Astrocyte (in vitro differentiated cells and primary cell): ENCODE measurements around the gene SHROOM2. TPM values are rescaled to one million over a fixed set of nuclear protein-coding genes. Genes with fewer than 3 reads are reported as not detected.

ENCODE experiments used
- DNase-seq: peaks from one replicate; pipeline ENCODE4 v3.0.0-alpha.2; 2010; ENCODE audit warnings: low read depth
- FAIRE-seq: peaks from 2 replicates; lab custom pipeline; 2011; peaks lifted over from hg19 to GRCh38; lab: Jason Lieb, UNC
- H2AFZ ChIP-seq: 2 replicates; pipeline ENCODE4 v1.6.0; 2012; ENCODE audit warnings: low read depth, low read length, inconsistent platforms
- H3K27ac ChIP-seq: 2 replicates; pipeline ENCODE4 v1.5.1; 2011; ENCODE audit warnings: low read depth, low read length, inconsistent platforms
- H3K27me3 ChIP-seq: 2 replicates; pipeline ENCODE4 v1.6.0; 2011; ENCODE audit warnings: low read length, inconsistent platforms; ENCODE audit not compliant: insufficient read depth
- H3K36me3 ChIP-seq: 2 replicates; pipeline ENCODE4 v1.5.1; 2011; ENCODE audit warnings: low read length, inconsistent platforms; ENCODE audit not compliant: insufficient read depth
- H3K4me1 ChIP-seq: 2 replicates; pipeline ENCODE4 v1.5.1; 2011; ENCODE audit warnings: low read length, inconsistent platforms; ENCODE audit not compliant: insufficient read depth
- H3K4me2 ChIP-seq: 2 replicates; pipeline ENCODE4 v1.6.0; 2012; ENCODE audit warnings: low read length, inconsistent platforms
- H3K4me3 ChIP-seq: 2 replicates; pipeline ENCODE4 v1.5.1; 2011; ENCODE audit warnings: low read depth, mild to moderate bottlenecking, low read length, inconsistent platforms; ENCODE audit not compliant: insufficient read depth
- H3K79me2 ChIP-seq: 2 replicates; pipeline ENCODE4 v1.6.0; 2012; ENCODE audit warnings: mild to moderate bottlenecking, low read length, inconsistent platforms; ENCODE audit not compliant: insufficient read depth
- H3K9ac ChIP-seq: 2 replicates; pipeline ENCODE4 v1.6.0; 2012; ENCODE audit warnings: mild to moderate bottlenecking, low read length, inconsistent platforms
- H3K9me3 ChIP-seq: 2 replicates; pipeline ENCODE4 v1.5.1; 2012; ENCODE audit warnings: low read depth, mild to moderate bottlenecking, low read length, inconsistent platforms; ENCODE audit not compliant: insufficient read depth
- H4K20me1 ChIP-seq: 2 replicates; pipeline ENCODE4 v1.6.0; 2012; ENCODE audit warnings: low read length, inconsistent platforms; ENCODE audit not compliant: insufficient read depth
- H3K27ac Mint-ChIP-seq: one replicate; pipeline ENCODE4 v1.8.0; 2021; ENCODE audit warnings: mild to moderate bottlenecking, mixed read lengths; ENCODE audit not compliant: unreplicated experiment
- H3K27me3 Mint-ChIP-seq: one replicate; pipeline ENCODE4 v1.8.0; 2021; ENCODE audit warnings: low read depth, mixed read lengths; ENCODE audit not compliant: unreplicated experiment
- H3K36me3 Mint-ChIP-seq: one replicate; pipeline ENCODE4 v1.8.0; 2021; ENCODE audit warnings: low read depth, mixed read lengths; ENCODE audit not compliant: unreplicated experiment
- H3K4me1 Mint-ChIP-seq: one replicate; pipeline ENCODE4 v1.8.0; 2021; ENCODE audit warnings: low read depth, mixed read lengths; ENCODE audit not compliant: unreplicated experiment
- H3K4me3 Mint-ChIP-seq: one replicate; pipeline ENCODE4 v1.8.0; 2021; ENCODE audit warnings: mild to moderate bottlenecking, moderate library complexity, mixed read lengths; ENCODE audit not compliant: unreplicated experiment
- H3K9me3 Mint-ChIP-seq: one replicate; pipeline ENCODE4 v1.8.0; 2021; ENCODE audit warnings: mild to moderate bottlenecking, mixed read lengths; ENCODE audit not compliant: unreplicated experiment
- EZH2 ChIP-seq: IDR thresholded peaks from 2 replicates; pipeline ENCODE4 v1.6.1; 2012; ENCODE audit warnings: mild to moderate bottlenecking, low read length, inconsistent platforms; ENCODE audit not compliant: insufficient read depth
- total RNA-seq: library from RNA; stranded (reverse); gene quantifications from 2 replicates; pipeline ENCODE4 v1.2.1, GENCODE V29; 2021
- TF ChIP-seq, protein P1 (sequence below): IDR thresholded peaks from 2 replicates; pipeline ENCODE4 v1.5.1; 2011; ENCODE audit warnings: low read depth, mild to moderate bottlenecking, inconsistent platforms, low read length, moderate library complexity; ENCODE audit not compliant: insufficient read depth

Gene SHROOM2
- total RNA-seq, 1 donor from 2014 or later: 15.9 TPM

DNA sequence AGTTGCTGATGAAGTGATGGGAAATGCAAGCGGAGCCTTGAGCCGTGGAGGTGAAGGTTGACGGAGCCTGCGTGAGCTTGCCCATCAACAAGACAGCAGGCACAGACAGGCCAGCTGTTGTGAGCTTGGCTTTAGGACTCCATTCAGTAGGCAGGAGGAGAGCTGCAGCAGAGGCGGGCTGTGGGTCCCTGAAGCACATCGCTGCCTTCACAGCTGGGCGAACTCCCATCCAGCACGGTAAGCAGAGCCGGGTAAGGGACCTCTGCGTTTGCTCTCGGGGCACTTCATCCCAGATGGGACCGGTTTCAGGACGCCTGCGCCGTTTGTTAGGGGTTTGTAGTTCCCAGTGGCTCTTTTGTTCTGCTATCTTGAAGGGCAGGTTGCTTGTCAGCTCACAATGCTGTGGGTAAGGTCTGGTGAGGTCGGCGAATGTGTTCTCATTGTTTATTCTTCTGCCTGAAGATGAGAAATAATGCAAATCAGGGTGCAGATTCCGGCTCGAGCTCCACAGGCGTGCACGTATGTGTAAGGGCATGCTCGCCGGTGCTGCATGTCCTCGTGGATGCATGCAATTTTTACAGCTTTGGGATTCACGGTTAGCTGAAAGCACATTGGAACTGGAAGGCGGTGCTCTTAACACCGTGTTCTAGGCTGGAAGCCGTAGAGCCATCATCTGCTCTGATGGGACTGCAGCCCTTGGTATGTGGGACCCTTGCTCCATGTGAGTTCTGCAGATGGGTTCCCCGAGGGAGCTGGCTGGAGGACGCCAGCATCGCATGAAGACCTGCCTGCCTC lies 126.3 kb downstream of the SHROOM2 start:
- Histone ChIP-seq H3K79me2 (peaks cover 25% of the 10 kb centered on the region), H3K4me1 (peaks cover 29% of the 10 kb centered on the region), H3K4me2 (peak overlapping the region; percentile 84), H3K9ac (peak overlapping the region; percentile 71), H2AFZ (peak overlapping the region; percentile 52), H3K9me3 (no peaks in the 10 kb centered on the region), H3K27me3 (no peaks in the 10 kb centered on the region), H3K27ac (peak overlapping the region; percentile 68), H3K4me3 (peak overlapping the region; percentile 61), H4K20me1 (no peaks in the 10 kb centered on the region), H3K36me3 (no peaks in the 10 kb centered on the region)
- no peak overlapping the region for H3K27ac Mint-ChIP-seq
- H3K4me1 Mint-ChIP-seq: peaks cover 28% of the 10 kb centered on the region
- H3K36me3 Mint-ChIP-seq: no peaks in the 10 kb centered on the region
- TF ChIP-seq EZH2: no peak
- TF ChIP-seq, protein P1, sequence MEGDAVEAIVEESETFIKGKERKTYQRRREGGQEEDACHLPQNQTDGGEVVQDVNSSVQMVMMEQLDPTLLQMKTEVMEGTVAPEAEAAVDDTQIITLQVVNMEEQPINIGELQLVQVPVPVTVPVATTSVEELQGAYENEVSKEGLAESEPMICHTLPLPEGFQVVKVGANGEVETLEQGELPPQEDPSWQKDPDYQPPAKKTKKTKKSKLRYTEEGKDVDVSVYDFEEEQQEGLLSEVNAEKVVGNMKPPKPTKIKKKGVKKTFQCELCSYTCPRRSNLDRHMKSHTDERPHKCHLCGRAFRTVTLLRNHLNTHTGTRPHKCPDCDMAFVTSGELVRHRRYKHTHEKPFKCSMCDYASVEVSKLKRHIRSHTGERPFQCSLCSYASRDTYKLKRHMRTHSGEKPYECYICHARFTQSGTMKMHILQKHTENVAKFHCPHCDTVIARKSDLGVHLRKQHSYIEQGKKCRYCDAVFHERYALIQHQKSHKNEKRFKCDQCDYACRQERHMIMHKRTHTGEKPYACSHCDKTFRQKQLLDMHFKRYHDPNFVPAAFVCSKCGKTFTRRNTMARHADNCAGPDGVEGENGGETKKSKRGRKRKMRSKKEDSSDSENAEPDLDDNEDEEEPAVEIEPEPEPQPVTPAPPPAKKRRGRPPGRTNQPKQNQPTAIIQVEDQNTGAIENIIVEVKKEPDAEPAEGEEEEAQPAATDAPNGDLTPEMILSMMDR: no peak
- no peaks in the 10 kb centered on the region for H3K9me3 Mint-ChIP-seq
- no peak overlapping the region for H3K4me3 Mint-ChIP-seq
- FAIRE-seq (no peak), DNase-seq (peak; percentile 20)
- no peaks in the 10 kb centered on the region for H3K27me3 Mint-ChIP-seq

DNA sequence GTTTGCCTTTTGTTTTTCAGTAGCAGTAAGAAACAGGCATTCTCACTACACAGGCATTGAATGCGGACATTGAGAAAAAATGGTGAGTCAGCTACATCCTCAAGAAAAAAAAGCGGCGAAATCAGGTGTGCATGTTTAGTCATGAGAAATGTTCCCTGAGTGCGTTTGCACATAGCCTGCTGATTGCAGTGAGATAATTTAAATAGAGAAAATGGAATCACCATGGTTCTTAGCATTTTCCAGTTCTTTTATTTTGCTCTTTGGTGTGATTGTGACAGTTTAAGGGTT lies 126.9 kb downstream of the SHROOM2 start:
- peak overlapping the region; percentile 84 for H3K4me2 ChIP-seq
- peak overlapping the region; percentile 71 for H3K9ac ChIP-seq
- H3K36me3 ChIP-seq: no peaks in the 10 kb centered on the region
- peak overlapping the region; percentile 68 for H3K27ac ChIP-seq
- no peak overlapping the region for H3K27ac Mint-ChIP-seq
- peak overlapping the region; percentile 61 for H3K4me3 ChIP-seq
- H3K27me3 ChIP-seq: no peaks in the 10 kb centered on the region
- H3K4me3 Mint-ChIP-seq: no peak overlapping the region
- no peaks in the 10 kb centered on the region for H3K27me3 Mint-ChIP-seq
- no peaks in the 10 kb centered on the region for H3K36me3 Mint-ChIP-seq
- peaks cover 29% of the 10 kb centered on the region for H3K4me1 ChIP-seq
- peaks cover 23% of the 10 kb centered on the region for H3K4me1 Mint-ChIP-seq
- H2AFZ ChIP-seq: no peak overlapping the region
- no peaks in the 10 kb centered on the region for H4K20me1 ChIP-seq
- DNase-seq: peak; percentile 73
- no peaks in the 10 kb centered on the region for H3K9me3 Mint-ChIP-seq
- no peak for FAIRE-seq
- H3K9me3 ChIP-seq: no peaks in the 10 kb centered on the region
- TF ChIP-seq, protein P1: no peak
- no peak for TF ChIP-seq EZH2
- H3K79me2 ChIP-seq: peaks cover 25% of the 10 kb centered on the region

DNA sequence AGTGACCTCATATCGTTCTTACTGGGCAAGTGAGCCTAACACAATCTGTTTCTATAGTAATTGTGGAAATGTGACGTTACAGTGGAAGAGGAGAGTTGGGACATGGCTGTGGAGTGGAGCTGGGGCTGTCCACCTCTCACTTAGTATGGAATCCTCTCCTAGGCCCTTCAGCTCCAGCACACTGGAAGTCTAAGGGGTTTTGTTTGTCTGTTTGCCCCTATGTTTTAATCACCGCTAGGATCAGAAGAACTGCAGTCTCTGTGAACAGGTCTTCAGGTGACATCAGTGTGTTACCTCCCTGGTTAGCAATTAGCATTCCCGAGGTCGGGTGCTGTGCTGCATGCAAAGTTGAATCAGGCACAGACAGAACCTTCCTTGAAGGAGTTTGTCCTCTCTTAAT lies 131.6 kb downstream of the SHROOM2 start:
- FAIRE-seq: no peak
- Histone ChIP-seq H2AFZ (no peak overlapping the region), H3K27ac (no peak overlapping the region), H3K4me3 (no peak overlapping the region), H3K79me2 (peaks cover 31% of the 10 kb centered on the region), H3K9ac (no peak overlapping the region), H3K4me1 (peaks cover 6% of the 10 kb centered on the region), H3K4me2 (no peak overlapping the region), H4K20me1 (no peaks in the 10 kb centered on the region), H3K36me3 (no peaks in the 10 kb centered on the region), H3K9me3 (no peaks in the 10 kb centered on the region), H3K27me3 (no peaks in the 10 kb centered on the region)
- Mint-ChIP-seq H3K27me3 (no peaks in the 10 kb centered on the region), H3K4me1 (peaks cover 10% of the 10 kb centered on the region), H3K27ac (no peak overlapping the region), H3K9me3 (peaks cover 4% of the 10 kb centered on the region), H3K36me3 (peaks cover 7% of the 10 kb centered on the region), H3K4me3 (no peak overlapping the region)
- no peak for DNase-seq
- no peak for TF ChIP-seq EZH2
- TF ChIP-seq, protein P1: no peak
